Measurements from ENCODE around the gene ZDHHC5.

ZDHHC5 gene

GRCh38 chr11:57644748-57645688, 22.9 kb upstream of the ZDHHC5 start:
- peak; percentile 83 to 91 for DNase-seq

- DNase-seq: no peak
Observed at GRCh38 chr11:57645689-57646085, 22.2 kb upstream of the ZDHHC5 start.

GRCh38 chr11:57646194-57646798, 21.6 kb upstream of the ZDHHC5 start:
- no peak for DNase-seq

GRCh38 chr11:57646799-57647303, 21.1 kb upstream of the ZDHHC5 start:
- no peak for DNase-seq

- no peak for DNase-seq
Observed at GRCh38 chr11:57647372-57647771, 20.5 kb upstream of the ZDHHC5 start.

- no peak for DNase-seq
Observed at GRCh38 chr11:57647960-57648800, 19.7 kb upstream of the ZDHHC5 start.

GRCh38 chr11:57648801-57649735, 18.8 kb upstream of the ZDHHC5 start:
- DNase-seq: no peak

GRCh38 chr11:57649826-57650738, 17.8 kb upstream of the ZDHHC5 start, which contains the start of gene YPEL4:
TSS of gene YPEL4 (minus strand) at chr11:57649912. CDS start at chr11:57647107, 2,805 bp downstream.
- DNase-seq: peak; percentile 73 to 79

- no peak for DNase-seq
Observed at GRCh38 chr11:57650739-57651090, 17.2 kb upstream of the ZDHHC5 start.

- no peak for DNase-seq
Observed at GRCh38 chr11:57651408-57651807, 16.5 kb upstream of the ZDHHC5 start.

GRCh38 chr11:57652230-57652629, 15.7 kb upstream of the ZDHHC5 start:
- DNase-seq: peak; percentile 22 to 50

GRCh38 chr11:57652662-57653061, 15.3 kb upstream of the ZDHHC5 start:
- no peak for DNase-seq

GRCh38 chr11:57653163-57653562, 14.8 kb upstream of the ZDHHC5 start:
- no peak for DNase-seq

GRCh38 chr11:57656885-57657193, 11.1 kb upstream of the ZDHHC5 start:
- DNase-seq: no peak

GRCh38 chr11:57657194-57658022, 10.5 kb upstream of the ZDHHC5 start, which contains the start of gene CLP1:
TSS of gene CLP1 (plus strand) at chr11:57657762. CDS start at chr11:57659477, 1,715 bp downstream.
- peak; percentile 98 to 99 for DNase-seq

- DNase-seq: no peak
Observed at GRCh38 chr11:57658023-57658361, 9.9 kb upstream of the ZDHHC5 start.

GRCh38 chr11:57659669-57660068, 8.2 kb upstream of the ZDHHC5 start:
- DNase-seq: no peak

GRCh38 chr11:57662893-57663292, 5.0 kb upstream of the ZDHHC5 start:
- no peak for DNase-seq

GRCh38 chr11:57663975-57664374, 3.9 kb upstream of the ZDHHC5 start:
- DNase-seq: no peak

Measured in CD4-positive, alpha-beta T cell treated with Interferon alpha-2 for 1 hour (primary cell).